ENCODE data around the gene RABAC1. TPM values are rescaled to one million over a fixed set of nuclear protein-coding genes. Genes with fewer than 3 reads are reported as not detected.
"Not testable (repeated sequence)": the region's sequence is repeated elsewhere in the genome, so short reads cannot be mapped to it uniquely, and the experiment has no call there.

RABAC1 gene
- total and polyA plus RNA-seq, 2 experiments from 2014 or later: 151 to 206 TPM

- no peak for DNase-seq (ENCODE audit: low spot score)
- H3K36me3 Mint-ChIP-seq (ENCODE audit: low read depth): no peaks in the 10 kb centered on the region
- H4K20me1 ChIP-seq (replicated peaks; ENCODE audit: insufficient read depth): peaks cover 3% of the 10 kb centered on the region; the same call in 1 of the 2 replicates
- no peak overlapping the region for H3K4me2 ChIP-seq
- H3K4me1 ChIP-seq (ENCODE audit: insufficient read depth): peaks cover 9% of the 10 kb centered on the region; the same call in 1 of the 2 replicates
- TF ChIP-seq JUNB (IDR thresholded peaks at IDR 0.05; ENCODE audit: unreplicated experiment): no peak
- no peaks in the 10 kb centered on the region for H3K9me2 ChIP-seq (ENCODE audit: insufficient read depth)
- no peak for ATAC-seq
- no peak overlapping the region for H2AFZ ChIP-seq
- H3K4me1 Mint-ChIP-seq: peaks cover 8% of the 10 kb centered on the region
- peaks cover 12% of the 10 kb centered on the region for H3F3A ChIP-seq (replicated peaks; ENCODE audit: low read depth)
- no peak overlapping the region for H3K27ac ChIP-seq (ENCODE audit: low read depth)
- peaks cover 19% of the 10 kb centered on the region for H3K27me3 Mint-ChIP-seq (ENCODE audit: insufficient read depth, low read depth, poor library complexity)
- no peaks in the 10 kb centered on the region for H3K79me2 ChIP-seq (replicated peaks; ENCODE audit: insufficient read depth)
- no peak overlapping the region for H3K4me3 ChIP-seq
- no peaks in the 10 kb centered on the region for H3K36me3 ChIP-seq (ENCODE audit: insufficient read depth)
- no peak overlapping the region for H3K4me3 Mint-ChIP-seq
- H3K27ac Mint-ChIP-seq: no peak overlapping the region
- no peaks in the 10 kb centered on the region for H3K9me3 Mint-ChIP-seq
- peaks cover 100% of the 10 kb centered on the region for H3K27me3 ChIP-seq (ENCODE audit: insufficient read depth)
Observed at GRCh38 chr19:41917676-41918075, 41.4 kb downstream of the RABAC1 start.

- Histone ChIP-seq H3F3A (replicated peaks; ENCODE audit: low read depth) (peaks cover 8% of the 10 kb centered on the region; the same call in 1 of the 2 replicates), H3K4me1 (ENCODE audit: insufficient read depth) (peaks cover 5% of the 10 kb centered on the region; the same call in 1 of the 2 replicates), H3K36me3 (ENCODE audit: insufficient read depth) (no peaks in the 10 kb centered on the region), H3K4me2 (peak overlapping the region; percentile 74; the same call in 1 of the 2 replicates), H3K4me3 (no peak overlapping the region), H3K27me3 (ENCODE audit: insufficient read depth) (peaks cover 100% of the 10 kb centered on the region), H2AFZ (no peak overlapping the region), H3K9me2 (ENCODE audit: insufficient read depth) (no peaks in the 10 kb centered on the region), H4K20me1 (replicated peaks; ENCODE audit: insufficient read depth) (no peaks in the 10 kb centered on the region; the same call in 1 of the 2 replicates), H3K79me2 (replicated peaks; ENCODE audit: insufficient read depth) (no peaks in the 10 kb centered on the region), H3K27ac (ENCODE audit: low read depth) (no peak overlapping the region)
- H3K9me3 Mint-ChIP-seq: 0 out of 3 replicates have a peak, but pooled peaks cover 3% of the 10 kb centered on the region
- H3K4me1 Mint-ChIP-seq: peaks cover 8% of the 10 kb centered on the region
- no peak for DNase-seq (ENCODE audit: low spot score)
- H3K36me3 Mint-ChIP-seq (ENCODE audit: low read depth): no peaks in the 10 kb centered on the region; the same call in 2 of the 3 replicates
- H3K27me3 Mint-ChIP-seq (ENCODE audit: insufficient read depth, low read depth, poor library complexity): peaks cover 36% of the 10 kb centered on the region
- H3K27ac Mint-ChIP-seq: no peak overlapping the region
- no peak for ATAC-seq
- H3K4me3 Mint-ChIP-seq: no peak overlapping the region
- TF ChIP-seq ZNF114 (CRISPR knock-in tag; IDR thresholded peaks at IDR 0.05) (no peak), EZH2 (IDR thresholded peaks at IDR 0.05; ENCODE audit: low read depth, unreplicated experiment) (no peak), JUNB (IDR thresholded peaks at IDR 0.05; ENCODE audit: unreplicated experiment) (no peak), ETS1 (IDR thresholded peaks at IDR 0.05) (no peak), POLR2AphosphoS5 (IDR thresholded peaks at IDR 0.05; ENCODE audit: low read depth) (no peak), EZH2phosphoT487 (IDR thresholded peaks at IDR 0.05; ENCODE audit: unreplicated experiment) (no peak)
Observed at GRCh38 chr19:41915776-41916414, 43.2 kb downstream of the RABAC1 start.

- no peaks in the 10 kb centered on the region; the same call in 2 of the 3 replicates for H3K36me3 Mint-ChIP-seq (ENCODE audit: low read depth)
- 0 out of 3 replicates have a peak, but pooled peaks cover 3% of the 10 kb centered on the region for H3K9me3 Mint-ChIP-seq
- H3K4me3 ChIP-seq: peak overlapping the region; percentile 43
- H3K36me3 ChIP-seq (ENCODE audit: insufficient read depth): no peaks in the 10 kb centered on the region
- H3K27me3 Mint-ChIP-seq (ENCODE audit: insufficient read depth, low read depth, poor library complexity): peaks cover 43% of the 10 kb centered on the region
- peaks cover 5% of the 10 kb centered on the region; the same call in 1 of the 2 replicates for H3K4me1 ChIP-seq (ENCODE audit: insufficient read depth)
- peaks cover 8% of the 10 kb centered on the region for H3K4me1 Mint-ChIP-seq
- peaks cover 4% of the 10 kb centered on the region; the same call in 1 of the 2 replicates for H3F3A ChIP-seq (replicated peaks; ENCODE audit: low read depth)
- no peak overlapping the region for H3K4me3 Mint-ChIP-seq
- DNase-seq (ENCODE audit: low spot score) (peak; percentile 45), ATAC-seq (no peak)
- no peak overlapping the region for H3K27ac ChIP-seq (ENCODE audit: low read depth)
- H2AFZ ChIP-seq: no peak overlapping the region
- no peaks in the 10 kb centered on the region for H3K79me2 ChIP-seq (replicated peaks; ENCODE audit: insufficient read depth)
- H4K20me1 ChIP-seq (replicated peaks; ENCODE audit: insufficient read depth): no peaks in the 10 kb centered on the region; the same call in 1 of the 2 replicates
- no peak for TF ChIP-seq ZNF331 (CRISPR knock-in tag; IDR thresholded peaks at IDR 0.05; ENCODE audit: low read depth)
- TF ChIP-seq EZH2 (IDR thresholded peaks at IDR 0.05; ENCODE audit: low read depth, unreplicated experiment): peak; percentile 88
- peak overlapping the region; percentile 74 for H3K4me2 ChIP-seq
- peaks cover 100% of the 10 kb centered on the region for H3K27me3 ChIP-seq (ENCODE audit: insufficient read depth)
- no peaks in the 10 kb centered on the region for H3K9me2 ChIP-seq (ENCODE audit: insufficient read depth)
- H3K27ac Mint-ChIP-seq: no peak overlapping the region
Observed at GRCh38 chr19:41915021-41915775, 43.9 kb downstream of the RABAC1 start.

DNA sequence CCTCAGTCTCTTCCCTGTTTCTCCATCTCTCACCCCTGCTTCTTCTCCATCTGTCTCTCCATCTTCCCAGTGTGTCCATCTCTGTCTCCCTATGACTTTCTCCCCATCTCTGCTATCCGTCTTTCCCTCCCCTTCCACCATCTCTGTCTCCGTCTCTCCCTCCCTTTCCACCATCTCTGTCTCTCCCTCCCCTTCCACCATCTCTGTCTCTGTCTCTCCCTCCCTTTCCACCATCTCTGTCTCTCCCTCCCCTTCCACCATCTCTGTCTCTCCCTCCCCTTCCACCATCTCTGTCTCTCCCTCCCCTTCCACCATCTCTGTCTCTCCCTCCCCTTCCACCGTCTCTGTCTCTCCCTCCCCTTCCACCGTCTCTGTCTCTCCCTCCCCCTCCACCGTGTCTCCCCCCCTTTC lies 44.7 kb downstream of the RABAC1 start:
- H3K36me3 Mint-ChIP-seq (ENCODE audit: low read depth); H3K27ac ChIP-seq (ENCODE audit: low read depth); H4K20me1 ChIP-seq (replicated peaks; ENCODE audit: insufficient read depth); H3K9me3 Mint-ChIP-seq; H2AFZ ChIP-seq; H3K4me1 ChIP-seq (ENCODE audit: insufficient read depth); ATAC-seq; DNase-seq (ENCODE audit: low spot score); H3K36me3 ChIP-seq (ENCODE audit: insufficient read depth); H3K4me2 ChIP-seq; H3K27ac Mint-ChIP-seq; H3K4me1 Mint-ChIP-seq; H3K9me2 ChIP-seq (ENCODE audit: insufficient read depth); H3K79me2 ChIP-seq (replicated peaks; ENCODE audit: insufficient read depth); H3F3A ChIP-seq (replicated peaks; ENCODE audit: low read depth); H3K4me3 ChIP-seq: not testable (repeated sequence)
- H3K27me3 ChIP-seq (ENCODE audit: insufficient read depth): peaks cover 100% of the 10 kb centered on the region
- H3K27me3 Mint-ChIP-seq (ENCODE audit: insufficient read depth, low read depth, poor library complexity): peaks cover 50% of the 10 kb centered on the region
- H3K4me3 Mint-ChIP-seq: peak overlapping the region; percentile 19; the same call in 1 of the 3 replicates
